Pons (tissue), 1 donor: ENCODE data around the gene SLC9C1.
A peak's percentile ranks its signal among the peaks of the same experiment; 100 is the strongest.

Experiments
- DNase-seq: peaks from one replicate; pipeline ENCODE4 v3.0.0-alpha.2; 2016; ENCODE audit warnings: low spot score

SLC9C1 gene

DNA sequence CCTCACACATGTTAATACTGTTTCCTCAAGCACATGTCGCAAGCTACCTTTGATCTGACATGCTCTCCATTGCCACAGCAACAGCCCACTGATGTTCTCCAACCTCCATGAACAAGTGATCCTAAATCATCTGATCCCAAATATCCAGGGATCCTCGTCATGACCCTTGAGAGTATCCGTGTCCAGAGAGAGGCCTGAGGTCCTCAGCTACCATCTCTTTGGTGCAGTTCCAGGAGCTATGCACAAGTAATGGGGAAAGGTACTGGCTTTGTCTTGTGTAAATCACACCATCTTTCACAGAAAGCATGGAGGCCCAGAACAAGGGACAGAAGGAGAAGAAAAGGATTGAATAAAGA, 163.4 kb downstream of the SLC9C1 start:
- no peak for DNase-seq

DNA sequence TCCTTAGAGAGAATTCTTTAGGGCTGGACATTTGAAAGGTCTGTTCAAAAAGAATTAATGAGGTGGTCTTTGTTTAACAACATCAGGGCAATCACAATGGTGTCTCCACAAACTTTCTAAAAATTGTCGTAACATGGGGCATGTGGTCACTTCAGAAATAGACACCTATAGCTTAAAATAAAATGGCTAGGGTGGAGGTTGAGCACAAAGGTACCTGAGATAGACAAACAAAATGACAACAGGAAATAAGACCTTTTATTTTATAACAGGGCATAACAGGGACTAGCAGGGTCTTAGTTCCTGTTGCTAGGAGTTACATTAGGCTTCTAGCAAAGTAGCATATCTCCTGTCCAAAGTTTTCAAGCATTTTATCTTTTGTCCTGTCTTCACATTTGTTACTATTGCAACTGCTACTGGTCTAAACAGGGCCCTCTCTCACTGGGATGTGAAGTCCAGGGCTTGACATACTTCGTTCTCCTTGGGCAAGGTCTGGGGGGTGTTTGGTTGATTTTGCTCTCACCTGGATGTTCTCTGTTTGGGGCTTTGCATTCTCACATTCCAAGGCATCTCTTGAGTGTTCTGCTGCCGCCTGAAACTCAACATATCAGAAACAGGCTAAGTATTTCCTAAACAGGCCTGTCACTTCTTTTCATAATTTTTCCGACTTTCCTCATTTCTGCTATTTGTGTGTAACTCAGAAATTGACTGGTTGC, 163.9 kb downstream of the SLC9C1 start:
- DNase-seq, result no peak

DNA sequence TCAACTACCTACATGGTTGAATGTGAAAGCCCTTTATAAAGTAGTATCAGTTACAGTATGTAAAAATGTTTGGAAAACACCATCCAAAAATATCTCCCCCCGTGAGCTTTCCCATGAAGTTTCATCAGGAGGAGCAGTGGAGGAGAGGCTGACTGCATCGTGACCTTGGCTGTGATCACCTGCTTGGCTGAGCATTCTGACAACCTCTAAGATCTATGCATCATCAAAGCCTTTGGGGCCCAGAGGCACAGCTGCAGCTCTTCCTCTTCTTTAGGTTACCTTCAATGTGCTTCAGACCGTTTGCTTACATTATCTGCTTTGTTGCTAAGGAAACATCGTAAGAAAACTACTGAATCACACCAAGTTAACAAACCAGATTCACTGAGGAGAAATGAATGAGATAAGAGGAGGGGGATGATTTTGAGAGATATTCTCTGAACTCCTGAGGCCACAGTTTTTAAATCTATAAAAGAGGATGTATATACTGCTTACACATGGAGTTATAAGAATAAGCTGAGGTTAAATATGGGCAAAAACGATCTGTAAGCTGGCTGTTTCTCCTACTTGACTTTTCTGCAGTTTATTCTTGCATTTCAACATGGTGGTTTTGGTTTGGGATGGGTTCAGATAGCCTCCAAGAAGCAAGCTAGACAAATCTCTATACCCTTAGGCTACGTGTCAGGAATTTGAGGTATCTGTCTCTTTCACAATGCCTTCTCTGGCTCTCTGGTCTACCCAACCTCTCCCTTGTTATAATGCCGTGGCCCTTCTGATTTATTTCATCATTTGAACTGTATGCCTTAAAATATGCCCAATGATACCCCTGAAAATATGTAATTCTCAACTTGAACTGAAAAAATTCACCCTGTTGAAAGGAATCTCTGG, 164.9 kb downstream of the SLC9C1 start:
- DNase-seq, result no peak

DNA sequence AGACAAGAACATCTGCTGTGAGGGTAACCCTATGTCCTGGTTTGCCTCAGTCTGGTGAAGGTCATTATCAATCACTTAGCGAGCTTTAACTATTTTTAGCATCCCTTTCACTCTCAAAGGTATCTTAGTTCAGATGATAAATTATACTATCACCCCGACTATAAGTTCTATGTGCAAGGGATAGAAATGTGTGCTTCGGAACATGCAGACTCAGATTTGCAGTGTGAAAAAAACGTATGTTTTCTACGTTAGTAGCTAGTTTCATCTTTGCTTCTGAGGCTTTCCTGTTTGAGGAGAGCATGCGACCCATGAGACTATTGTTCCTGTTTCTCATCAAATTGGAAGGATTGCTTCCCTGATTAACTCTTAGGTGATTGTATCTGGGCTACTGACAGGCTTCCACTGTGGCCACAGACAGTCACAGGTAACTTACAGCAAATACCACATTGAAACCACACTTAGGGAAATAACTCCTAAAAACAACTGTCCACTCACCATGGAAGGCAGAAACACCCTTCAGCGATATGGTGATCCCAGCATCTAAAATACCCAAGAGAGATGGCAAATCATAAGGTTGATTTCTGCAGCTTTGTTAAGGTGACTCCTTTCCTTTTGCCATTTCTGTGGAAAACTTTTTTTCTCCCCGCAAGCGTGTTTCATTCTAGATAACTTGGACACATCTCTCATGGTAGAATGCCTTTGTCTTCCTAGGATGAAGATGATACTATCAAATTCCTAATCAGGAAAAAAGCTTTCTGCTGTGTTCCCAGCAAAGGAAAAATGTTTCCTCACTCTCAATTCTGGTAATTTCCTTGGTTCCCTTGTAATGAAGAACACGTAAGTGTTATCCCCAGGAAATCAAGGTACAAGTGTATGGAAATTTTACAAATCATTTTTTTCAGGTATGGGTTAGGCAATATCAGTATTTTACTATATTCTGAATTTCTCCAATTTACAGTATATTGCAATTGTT, 166.2 kb downstream of the SLC9C1 start:
- peak; percentile 56 for DNase-seq

DNA sequence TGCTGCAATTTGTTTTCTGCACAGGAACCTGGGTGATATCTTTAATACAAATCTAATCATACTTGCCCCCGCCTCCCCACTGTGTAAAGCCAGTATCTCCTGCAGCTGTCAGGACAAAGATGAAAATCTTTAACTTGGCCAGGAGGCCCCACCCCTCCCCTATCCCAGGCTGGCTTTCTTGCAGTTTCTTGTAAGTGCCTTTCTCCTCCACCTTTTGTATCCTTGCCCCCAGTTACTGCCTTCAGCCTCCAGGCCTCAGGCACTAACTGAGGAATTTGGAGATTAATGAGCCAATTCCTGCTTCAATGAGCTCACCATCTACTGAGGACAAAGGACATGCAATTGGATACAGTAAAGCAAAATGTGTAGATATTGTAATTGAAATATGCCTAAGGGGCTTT, 167.5 kb downstream of the SLC9C1 start:
- no peak for DNase-seq

DNA sequence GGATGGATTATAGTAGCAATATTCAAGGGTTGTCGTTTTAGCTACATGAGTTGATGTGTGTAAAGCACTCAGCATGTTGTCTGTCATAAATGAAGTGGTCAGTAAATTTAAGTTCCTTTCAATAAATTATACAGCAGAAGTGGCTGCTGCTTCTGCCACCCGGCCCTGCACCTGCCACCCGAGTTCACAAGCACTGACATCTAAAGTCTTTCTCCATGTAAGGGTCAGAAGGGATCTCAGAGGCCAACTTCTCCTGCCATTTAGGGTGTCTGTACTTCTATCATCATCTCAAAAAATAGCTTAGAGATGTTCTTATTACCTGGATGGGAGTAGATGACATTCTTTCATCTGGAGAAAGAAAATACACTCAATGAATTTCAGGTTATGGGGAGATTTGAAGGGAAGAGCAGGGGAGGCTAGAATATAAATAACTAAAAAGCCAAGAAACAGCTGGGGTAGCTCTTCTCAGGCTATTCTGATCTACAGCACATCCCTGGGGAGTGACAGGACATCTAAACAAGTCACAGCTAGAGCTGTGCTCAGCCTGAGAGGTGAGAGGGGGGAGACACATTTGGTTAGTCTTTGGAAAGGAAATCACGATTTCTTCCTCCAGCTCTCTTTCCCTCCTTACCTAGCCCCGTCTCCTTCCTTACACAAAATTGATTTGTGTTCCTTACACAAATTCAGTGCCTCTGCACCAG, 169.0 kb downstream of the SLC9C1 start:
- DNase-seq, result no peak

DNA sequence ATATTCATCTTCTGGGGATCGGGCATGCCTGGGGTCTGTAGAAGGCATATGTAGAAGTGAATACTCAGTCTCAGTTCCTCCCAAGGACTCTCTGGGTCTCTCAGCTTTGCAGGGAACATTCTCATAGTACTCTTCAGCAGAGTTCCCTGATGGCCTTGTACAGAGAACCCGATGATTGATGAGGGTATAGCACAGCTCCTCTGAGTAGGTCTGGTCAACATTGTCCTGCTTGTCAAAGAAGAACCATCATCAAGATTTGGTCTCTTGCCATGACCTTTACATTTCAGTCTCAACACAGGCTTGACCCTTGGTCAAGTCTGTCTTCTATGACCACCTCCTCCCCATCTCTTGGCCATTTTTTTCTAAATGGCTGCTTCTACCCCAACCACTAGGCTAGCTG, 170.5 kb downstream of the SLC9C1 start:
- DNase-seq, result no peak

DNA sequence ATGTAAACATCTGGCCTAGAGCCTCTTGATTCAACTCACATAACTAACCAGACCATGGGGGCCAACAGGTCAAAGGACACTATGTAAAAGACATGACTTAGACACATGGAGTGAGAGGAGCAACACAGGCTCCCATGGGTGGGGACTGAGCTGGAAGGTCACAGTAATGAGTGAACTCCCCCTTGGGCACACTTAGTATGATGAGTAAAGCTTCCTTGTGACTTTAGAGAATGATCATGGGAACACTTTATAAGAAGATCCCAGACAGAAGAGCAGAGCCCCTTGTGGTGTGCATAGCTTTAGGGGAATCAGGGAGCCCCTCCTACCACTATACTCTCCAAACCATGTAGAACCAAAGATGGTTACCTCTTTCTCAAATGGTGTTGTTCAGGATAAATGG, 171.1 kb downstream of the SLC9C1 start:
- no peak for DNase-seq

DNA sequence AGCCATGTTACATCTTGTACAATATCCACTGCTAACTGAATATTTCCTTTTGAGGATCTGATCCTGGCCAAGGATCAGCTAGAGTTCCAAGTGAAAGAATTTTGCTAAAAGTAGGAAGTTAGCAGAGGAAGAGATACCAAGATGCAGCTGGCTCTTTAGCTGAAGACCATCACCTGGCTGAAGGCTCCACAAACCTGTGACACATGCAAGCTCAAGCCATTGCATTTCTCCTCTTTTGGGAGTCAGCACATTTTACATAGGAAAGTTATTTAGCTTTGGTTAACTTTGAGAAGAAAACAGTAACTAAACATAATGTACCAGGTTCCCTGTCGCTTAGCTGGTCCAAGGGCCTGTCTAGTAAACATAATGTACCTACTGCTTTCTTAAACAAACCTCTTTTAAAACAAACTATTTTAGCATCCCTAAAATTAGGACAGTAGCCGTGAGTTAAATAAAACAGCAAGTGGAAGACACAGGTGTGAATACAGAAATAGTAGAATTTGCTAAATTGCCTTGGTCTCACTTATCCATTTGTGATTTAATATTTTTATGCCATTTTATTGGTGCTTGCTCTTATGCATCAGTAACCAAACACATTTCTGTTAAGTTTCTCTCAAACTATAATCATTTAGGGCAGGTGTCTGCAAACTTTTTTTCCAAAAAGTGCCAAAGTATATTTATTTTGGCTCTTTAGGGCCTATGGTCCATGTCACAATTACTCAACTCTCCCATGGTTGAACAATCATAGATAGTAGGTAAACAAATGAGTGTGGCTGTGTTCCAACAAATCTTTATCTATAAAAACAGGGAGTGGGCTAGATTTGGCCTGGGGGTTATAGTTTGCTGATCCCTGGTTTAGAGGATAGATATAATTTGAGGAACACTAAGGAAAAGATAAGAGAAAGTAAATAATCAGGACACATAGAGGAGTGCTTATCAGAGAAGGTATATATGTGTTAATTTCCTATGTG, 172.2 kb downstream of the SLC9C1 start:
- DNase-seq, result no peak

DNA sequence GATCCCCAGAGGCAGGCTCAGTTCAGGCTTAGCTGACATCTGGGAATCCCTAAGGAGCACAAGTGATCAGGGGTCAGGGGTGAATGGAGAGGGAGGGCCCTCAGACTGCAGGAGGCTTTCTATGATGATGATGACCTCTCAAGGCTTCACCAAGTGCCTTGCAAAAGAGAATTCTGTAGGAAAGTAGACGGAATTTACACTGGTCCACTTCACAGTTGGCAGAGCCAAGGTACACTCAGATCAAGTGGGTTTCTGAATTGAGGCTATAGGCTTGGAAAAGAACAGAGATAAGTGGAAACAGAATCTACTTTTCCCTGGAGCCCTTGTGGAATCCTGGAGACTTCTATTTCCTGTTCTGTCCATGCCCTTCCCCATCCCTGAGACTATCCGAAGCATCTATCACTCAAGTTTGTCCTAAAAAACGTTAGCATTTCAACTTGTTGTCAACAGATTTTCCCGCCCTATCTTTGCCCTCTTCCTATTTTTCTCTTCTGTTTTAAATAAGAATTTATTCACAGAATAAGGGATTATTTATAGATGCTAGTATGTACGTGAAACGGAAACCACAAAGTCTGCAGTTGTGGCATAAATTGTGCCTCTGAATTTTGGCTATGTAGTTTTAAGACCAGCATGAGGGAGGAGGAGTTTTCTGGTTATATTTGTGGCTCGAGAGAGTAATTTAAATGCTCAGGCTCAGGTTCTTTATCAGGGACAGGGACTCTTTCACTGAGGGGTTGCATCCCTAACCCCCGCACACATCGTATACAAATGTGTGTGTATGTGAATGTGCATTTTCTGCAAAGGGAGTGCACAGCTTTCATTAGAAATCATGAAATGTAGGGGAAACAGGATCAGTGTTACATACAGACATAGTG, 173.8 kb downstream of the SLC9C1 start:
- DNase-seq, result no peak

DNA sequence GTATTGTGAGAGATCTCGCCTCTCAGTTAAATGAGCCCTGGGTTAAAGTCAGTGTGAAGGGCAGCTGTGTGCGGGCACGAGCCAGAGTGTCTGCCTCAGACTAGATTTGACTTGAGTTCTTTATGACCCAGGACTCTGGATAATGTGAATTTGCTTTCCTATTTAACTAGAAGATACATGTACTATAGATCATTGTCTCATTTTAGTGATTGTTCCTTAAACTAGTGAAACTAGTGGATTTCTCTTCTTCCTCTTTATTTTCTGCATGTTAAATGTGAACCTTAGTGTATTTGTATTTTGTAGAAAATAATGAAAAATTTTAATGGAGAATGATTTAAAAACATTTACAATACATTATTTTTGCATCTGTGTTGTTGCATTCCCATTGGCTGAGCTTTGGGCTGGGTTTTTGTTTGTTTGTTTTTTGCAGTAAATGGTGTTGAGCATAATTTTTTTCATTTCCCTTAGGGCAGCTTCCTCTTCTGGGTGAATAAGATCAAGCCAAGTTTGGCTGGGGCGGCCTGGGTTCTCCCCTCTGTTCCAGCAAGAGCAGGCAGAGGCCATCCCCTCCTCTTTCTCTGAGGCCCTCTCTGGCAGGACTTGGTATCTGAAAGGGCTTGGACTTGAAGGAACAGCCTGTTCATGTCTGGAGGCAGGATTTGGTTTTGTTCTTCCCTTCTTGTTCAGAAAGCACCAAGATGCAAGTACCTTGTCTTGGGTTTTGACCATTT, 176.0 kb downstream of the SLC9C1 start:
- DNase-seq, result peak; percentile 67

DNA sequence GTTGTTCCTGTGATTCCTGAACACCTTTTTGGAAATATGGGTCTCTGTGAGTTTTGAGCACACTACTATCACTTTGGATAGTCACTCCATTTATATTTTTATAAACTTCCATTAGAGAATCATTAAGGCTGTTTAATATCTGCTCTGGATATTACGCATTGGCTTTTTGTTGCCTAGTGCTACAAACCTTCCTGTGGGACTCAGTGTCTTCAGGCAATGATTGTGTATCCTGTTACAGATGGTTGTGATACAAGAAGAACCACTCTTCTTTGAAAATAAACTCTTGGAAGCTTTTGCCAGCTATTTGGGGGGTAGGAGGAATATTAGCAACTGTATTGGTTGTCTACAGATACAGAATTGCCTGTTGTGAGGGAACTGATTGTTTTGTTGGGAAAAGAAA, 176.6 kb downstream of the SLC9C1 start:
- no peak for DNase-seq

DNA sequence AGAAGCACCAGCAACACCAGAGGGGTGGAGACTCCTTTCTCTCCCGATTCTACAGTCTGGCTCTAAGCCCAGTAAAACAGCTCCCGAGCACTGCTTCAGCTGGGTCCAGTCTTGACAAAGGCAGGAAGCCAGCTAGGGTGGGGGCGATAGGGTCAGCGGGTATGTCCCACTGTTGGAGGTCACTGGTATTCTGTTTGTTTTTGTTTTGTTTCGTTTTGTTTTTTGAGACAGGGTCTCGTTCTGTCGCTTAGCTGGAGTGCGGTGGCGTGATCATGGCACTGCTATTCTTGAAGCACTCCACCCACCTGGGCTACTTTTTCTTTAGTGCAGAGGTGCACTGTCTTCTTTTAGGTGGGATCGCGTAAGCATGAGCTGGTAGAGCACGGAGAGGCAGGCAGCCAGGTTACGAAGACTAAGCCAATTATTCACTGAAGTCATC, 177.2 kb downstream of the SLC9C1 start:
- DNase-seq, result no peak

DNA sequence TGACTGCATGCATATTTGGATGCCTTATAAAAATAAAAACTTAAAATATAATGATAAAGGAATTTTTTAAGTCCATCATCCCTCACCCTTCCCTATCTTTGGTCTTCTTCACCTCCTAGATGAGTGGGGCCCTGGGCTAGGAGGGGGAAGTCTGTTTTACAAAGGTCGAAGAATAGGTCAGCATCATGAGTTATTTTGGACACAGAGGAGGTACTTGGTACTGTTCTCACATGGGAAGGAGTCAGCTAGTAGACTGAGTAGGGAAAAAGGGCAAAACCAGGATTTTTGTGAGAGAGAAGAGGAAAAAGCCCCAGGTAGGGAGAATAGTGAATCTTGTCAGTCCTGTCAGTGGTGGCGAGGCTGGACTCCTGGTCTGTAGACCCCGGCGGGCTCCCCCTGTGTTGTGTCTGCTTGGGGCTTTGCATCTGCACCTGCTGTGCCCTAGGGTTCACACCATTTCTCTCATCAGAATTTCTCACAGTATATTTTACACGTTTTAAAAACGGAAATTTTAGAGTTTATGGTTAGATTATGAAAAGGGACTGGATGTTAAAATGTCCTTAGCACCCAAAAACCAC, 178.1 kb downstream of the SLC9C1 start:
- DNase-seq, result no peak

DNA sequence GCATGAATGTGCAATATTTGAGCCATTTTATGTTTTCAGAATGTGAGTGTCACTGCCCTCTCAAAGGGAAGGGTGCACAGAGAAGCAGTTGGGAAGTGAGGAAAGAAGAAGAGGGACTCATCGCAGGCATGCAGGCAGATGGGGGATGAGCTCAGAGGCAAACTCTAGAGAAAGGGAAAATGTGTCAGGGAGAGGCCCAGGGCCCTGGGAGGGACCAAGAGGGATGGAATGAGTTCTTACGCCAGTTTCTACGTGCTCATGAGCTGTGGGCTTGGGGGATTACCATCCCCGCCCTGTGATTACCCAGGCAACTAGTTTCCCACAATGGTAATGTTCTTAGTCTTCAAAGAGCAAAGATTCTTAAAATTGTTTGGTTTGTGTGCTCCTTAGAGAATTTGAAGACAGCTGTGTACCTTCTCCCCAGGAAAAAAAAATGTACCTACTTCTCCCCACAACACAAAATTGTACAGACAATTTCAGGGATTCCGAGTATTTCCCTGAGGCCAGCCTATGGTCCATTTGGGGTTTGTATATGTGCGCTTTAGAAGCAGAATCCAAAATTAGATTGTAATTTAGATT, 178.8 kb downstream of the SLC9C1 start:
- no peak for DNase-seq

DNA sequence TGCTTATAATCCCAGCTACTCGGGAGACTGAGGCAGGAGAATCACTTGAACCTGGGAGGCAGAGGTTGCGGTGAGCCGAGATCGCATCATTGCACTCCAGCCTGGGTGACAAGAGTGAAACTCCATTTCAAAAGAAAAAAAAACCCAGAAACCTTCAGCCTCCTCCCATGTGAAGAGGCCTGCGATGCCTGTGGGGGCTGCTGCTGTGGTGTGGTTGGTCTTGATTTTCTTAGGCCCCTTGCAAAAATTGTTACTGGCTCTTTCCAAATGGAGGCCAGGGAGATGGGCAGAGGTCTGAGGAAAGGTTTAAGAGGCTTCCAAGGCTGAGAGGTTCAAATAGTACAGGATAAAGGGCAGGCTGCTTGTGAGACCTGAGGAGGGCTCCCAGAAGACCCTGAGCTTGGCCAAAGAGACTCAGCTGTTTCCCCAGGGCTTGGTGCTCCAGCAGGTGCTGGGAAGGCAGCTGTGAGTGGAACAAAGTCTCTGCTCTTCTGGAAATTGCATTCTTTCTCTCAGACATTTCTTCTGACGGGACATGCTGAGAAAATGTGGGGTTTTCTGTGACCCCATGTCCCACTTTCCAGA, 179.3 kb downstream of the SLC9C1 start:
- DNase-seq, result no peak

DNA sequence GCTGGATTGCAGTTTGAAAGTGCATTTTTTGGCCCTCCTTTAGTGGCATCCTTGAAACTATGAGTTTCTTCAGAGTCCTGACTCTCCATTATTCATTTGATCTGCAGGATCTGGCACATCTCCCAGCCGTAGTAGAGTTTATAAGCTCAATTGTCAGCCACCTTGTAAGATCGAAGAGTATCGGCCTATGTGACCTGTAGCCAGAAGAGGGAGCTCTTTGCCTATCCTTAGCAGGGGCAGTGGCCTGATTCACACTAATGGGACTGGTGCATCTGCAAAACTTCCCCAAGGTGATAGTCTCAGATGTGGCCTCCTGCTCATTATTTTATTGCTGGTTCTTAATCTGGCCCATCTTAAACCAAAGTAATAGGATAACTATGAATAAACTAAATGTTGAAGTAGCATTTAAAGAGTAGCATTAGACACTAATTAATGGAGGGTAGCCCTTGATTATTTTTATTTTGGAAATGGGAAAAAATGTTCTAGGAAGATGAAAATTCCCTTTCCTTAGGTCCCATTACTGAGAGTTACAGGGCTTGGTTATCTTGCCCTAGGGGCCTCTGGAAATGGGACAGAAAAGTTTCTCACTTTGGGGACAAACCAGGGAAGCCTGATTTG, 182.1 kb downstream of the SLC9C1 start:
- peak; percentile 79 for DNase-seq
